Measurements from ENCODE around the gene AFG3L2.
"Not testable (repeated sequence)": the region's sequence is repeated elsewhere in the genome, so short reads cannot be mapped to it uniquely, and the experiment has no call there.

Gene AFG3L2

GRCh38 chr18:12394428-12394827 lies 17.4 kb upstream of the AFG3L2 start:
- DNase-seq, result no peak

GRCh38 chr18:12393998-12394397 lies 17.0 kb upstream of the AFG3L2 start:
- no peak for DNase-seq

- no peak for DNase-seq
Observed at GRCh38 chr18:12393510-12393909, 16.5 kb upstream of the AFG3L2 start.

GRCh38 chr18:12391487-12392165 lies 14.6 kb upstream of the AFG3L2 start:
- peak; percentile 48 for DNase-seq

- no peak for DNase-seq
Observed at GRCh38 chr18:12388442-12388841, 11.4 kb upstream of the AFG3L2 start.

GRCh38 chr18:12384261-12384660 lies 7.2 kb upstream of the AFG3L2 start:
- DNase-seq, result no peak

GRCh38 chr18:12383759-12384158 lies 6.7 kb upstream of the AFG3L2 start:
- DNase-seq, result not testable (repeated sequence)

GRCh38 chr18:12382221-12382814 lies 5.3 kb upstream of the AFG3L2 start:
- not testable (repeated sequence) for DNase-seq

GRCh38 chr18:12378198-12378558 lies 1.2 kb upstream of the AFG3L2 start:
- not testable (repeated sequence) for DNase-seq

GRCh38 chr18:12377556-12378197 lies 650 bp upstream of the AFG3L2 start:
- peak; percentile 99 for DNase-seq

- no peak for DNase-seq
Observed at GRCh38 chr18:12376034-12376753, 833 bp downstream of the AFG3L2 start.

- DNase-seq, result no peak
Observed at GRCh38 chr18:12374401-12374800, 2.6 kb downstream of the AFG3L2 start.

- no peak for DNase-seq
Observed at GRCh38 chr18:12373771-12374116, 3.3 kb downstream of the AFG3L2 start.

GRCh38 chr18:12373116-12373770 lies 3.8 kb downstream of the AFG3L2 start:
- DNase-seq, result peak; percentile 75

GRCh38 chr18:12372406-12372805 lies 4.6 kb downstream of the AFG3L2 start:
- DNase-seq, result no peak

GRCh38 chr18:12371590-12371989 lies 5.4 kb downstream of the AFG3L2 start:
- DNase-seq, result no peak

GRCh38 chr18:12369211-12369610 lies 7.8 kb downstream of the AFG3L2 start:
- no peak for DNase-seq

- no peak for DNase-seq
Observed at GRCh38 chr18:12366784-12367183, 10.2 kb downstream of the AFG3L2 start.

GRCh38 chr18:12366379-12366778 lies 10.6 kb downstream of the AFG3L2 start:
- no peak for DNase-seq

- DNase-seq, result no peak
Observed at GRCh38 chr18:12362473-12363174, 14.4 kb downstream of the AFG3L2 start.

GRCh38 chr18:12361770-12362378 lies 15.2 kb downstream of the AFG3L2 start:
- DNase-seq, result no peak

- no peak for DNase-seq
Observed at GRCh38 chr18:12359515-12359927, 17.5 kb downstream of the AFG3L2 start.
